Vagina (tissue), 2 donors: Measurements from ENCODE around the gene TEX44. TPM values are rescaled to one million over a fixed set of nuclear protein-coding genes. Genes with fewer than 3 reads are reported as not detected.

ENCODE experiments used
- DNase-seq, 2 donors: peaks; one replicate each; pipeline ENCODE4 v3.0.0-alpha.2; 2017; ENCODE audit errors: extremely low spot score in 2 of 2
- H3K27ac ChIP-seq: fragments of 200-600 bp; sonication (generic); one replicate; pipeline ENCODE4 v1.5.1; 2019
- H3K27me3 ChIP-seq: fragments of 200-600 bp; sonication (generic); one replicate; pipeline ENCODE4 v1.5.1; 2019
- H3K36me3 ChIP-seq, 2 donors: fragments of 200-600 bp; sonication (generic); one replicate each; pipeline ENCODE4 v1.5.1; 2017 to 2019
- H3K4me1 ChIP-seq: fragments of 200-600 bp; sonication (generic); one replicate; pipeline ENCODE4 v1.5.1; 2019
- H3K4me3 ChIP-seq, 2 donors: fragments of 200-600 bp; sonication (generic); 1 replicate in 1 of 2; 2 replicates in 1 of 2; pipeline ENCODE4 v1.5.1; 2016 to 2019
- H3K9me3 ChIP-seq: fragments of 200-600 bp; sonication (generic); one replicate; pipeline ENCODE4 v1.5.1; 2019
- CTCF ChIP-seq, 3 experiments: fragments of 450-650 bp in 2 of 3; fragments of 200-600 bp in 1 of 3; sonication (generic) in 1 of 3; IDR thresholded peaks; one replicate each; pipeline ENCODE4 v1.5.1; 2017 to 2019; ENCODE audit warnings: antibody characterized with exemption in 3 of 3, mild to moderate bottlenecking in 2 of 3, moderate library complexity in 2 of 3
- POLR2A ChIP-seq, 2 donors: fragments of 450-650 bp; IDR thresholded peaks; one replicate each; pipeline ENCODE4 v1.6.1; 2017; ENCODE audit warnings: antibody characterized with exemption in 2 of 2, mild to moderate bottlenecking in 2 of 2, moderate library complexity in 2 of 2
- POLR2AphosphoS5 ChIP-seq, 2 donors: sonication (generic); formaldehyde crosslinking; IDR thresholded peaks; one replicate each; pipeline ENCODE4 v1.9.0; 2017; ENCODE audit warnings: antibody characterized with exemption in 2 of 2, mild to moderate bottlenecking in 2 of 2, low read depth in 1 of 2; ENCODE audit not compliant: insufficient read depth in 1 of 2
- intact Hi-C: fragments of 100-400 bp; cut with DNase I; formaldehyde crosslinking; loops from one replicate; pipeline ENCODE4 v1.15.1; 2023
- total RNA-seq: library from RNA; depleted of rRNA; stranded (reverse); fragments of >200 nt; gene quantifications from one replicate; pipeline ENCODE4 v1.2.3, GENCODE V29; 2016

TEX44 gene
- total RNA-seq, 1 donor from 2014 or later = not detected

- Histone ChIP-seq H3K27ac (peak overlapping the region; percentile 92), H3K9me3 (no peaks in the 10 kb centered on the region), H3K4me1 (peaks cover 38% of the 10 kb centered on the region), H3K27me3 (no peaks in the 10 kb centered on the region), H3K36me3 (no peaks in the 10 kb centered on the region), H3K4me3 (peak overlapping the region; percentile 25 to 27)
- TF ChIP-seq CTCF (IDR thresholded peaks at IDR 0.05) (no peak), POLR2A (IDR thresholded peaks at IDR 0.05) (peak in 1 of 2 donors; percentile 5), POLR2AphosphoS5 (IDR thresholded peaks at IDR 0.05; ENCODE audit: insufficient read depth in 1 of 2, low read depth in 1 of 2) (peak; percentile 96 to 98)
- intact Hi-C loops = loop anchor here (2.0 kb wide), 1 partner anchor 28 kb away; no protein-coding TSS in a partner anchor
- DNase-seq = peak in 1 of 2 donors; percentile 97
These were observed 50.2 kb downstream of the TEX44 start for GRCh38 chr2:231642631-231643494.

- Histone ChIP-seq H3K4me3 (no peak overlapping the region), H3K27me3 (no peaks in the 10 kb centered on the region), H3K36me3 (no peaks in the 10 kb centered on the region), H3K9me3 (no peaks in the 10 kb centered on the region), H3K27ac (peak overlapping the region; percentile 92), H3K4me1 (peaks cover 38% of the 10 kb centered on the region)
- TF ChIP-seq POLR2AphosphoS5 (IDR thresholded peaks at IDR 0.05; ENCODE audit: insufficient read depth in 1 of 2, low read depth in 1 of 2) (no peak), CTCF (IDR thresholded peaks at IDR 0.05) (no peak), POLR2A (IDR thresholded peaks at IDR 0.05) (no peak)
- intact Hi-C loops = loop anchor here (2.0 kb wide), 1 partner anchor 29 kb away; no protein-coding TSS in a partner anchor
- DNase-seq = no peak
These were observed 50.8 kb downstream of the TEX44 start for GRCh38 chr2:231643495-231643888.

Other genes with a start within 250 kb of the TEX44 start
- gene B3GNT7, start 197.2 kb upstream of the TEX44 start, total RNA-seq = 7.1 TPM
- 348 TPM for gene NCL, start 128.4 kb upstream of the TEX44 start, total RNA-seq
- not detected for gene NMUR1, start 62.4 kb upstream of the TEX44 start, total RNA-seq
- 536 TPM for gene PTMA, start 115.7 kb downstream of the TEX44 start, total RNA-seq
- gene PDE6D, start 188.4 kb downstream of the TEX44 start, total RNA-seq = 23.6 TPM
- gene COPS7B, start 193.6 kb downstream of the TEX44 start, total RNA-seq = 21.1 TPM